Glutamatergic neuron (in vitro differentiated cells): ENCODE data around the gene CLASP2. TPM values are rescaled to one million over a fixed set of nuclear protein-coding genes. Genes with fewer than 3 reads are reported as not detected.
A peak's percentile ranks its signal among the peaks of the same experiment; 100 is the strongest.

Experiments
- DNase-seq: peaks from one replicate; pipeline ENCODE4 v3.0.0; 2022
- H3K27ac Mint-ChIP-seq: one replicate; pipeline ENCODE4 v1.8.0; 2020; ENCODE audit warnings: mild to moderate bottlenecking, mixed read lengths, inconsistent platforms; ENCODE audit not compliant: unreplicated experiment
- H3K27me3 Mint-ChIP-seq: one replicate; pipeline ENCODE4 v1.8.0; 2020; ENCODE audit warnings: mild to moderate bottlenecking, moderate library complexity, mixed read lengths, inconsistent platforms; ENCODE audit not compliant: unreplicated experiment
- H3K36me3 Mint-ChIP-seq: one replicate; pipeline ENCODE4 v1.8.0; 2020; ENCODE audit warnings: mild to moderate bottlenecking, mixed read lengths, inconsistent platforms; ENCODE audit not compliant: unreplicated experiment
- H3K4me1 Mint-ChIP-seq: one replicate; pipeline ENCODE4 v1.8.0; 2020; ENCODE audit warnings: mild to moderate bottlenecking, low read depth, mixed read lengths, inconsistent platforms; ENCODE audit not compliant: unreplicated experiment
- H3K4me3 Mint-ChIP-seq: one replicate; pipeline ENCODE4 v1.8.0; 2020; ENCODE audit warnings: mild to moderate bottlenecking, mixed read lengths, inconsistent platforms; ENCODE audit not compliant: unreplicated experiment
- H3K9me3 Mint-ChIP-seq: one replicate; pipeline ENCODE4 v1.8.0; 2020; ENCODE audit warnings: mild to moderate bottlenecking, moderate library complexity, mixed read lengths, inconsistent platforms; ENCODE audit not compliant: unreplicated experiment
- total RNA-seq: library from RNA; stranded (reverse); fragmentation: NEBNext Ultra II Directional; extraction: Animal tissue kit (Norgen Biotek cat#: 25700); gene quantifications from one replicate; pipeline ENCODE4 v1.2.1, GENCODE V29; 2021; ENCODE audit not compliant: unreplicated experiment
- TF ChIP-seq, protein P1 (sequence below): fragments of 200-600 bp; sonication (generic); IDR thresholded peaks from one replicate; pipeline ENCODE4 v1.5.0; 2021; ENCODE audit not compliant: partially characterized antibody, unreplicated experiment

Gene CLASP2
- total RNA-seq, 1 donor from 2014 or later, result 384 TPM

- no peak for DNase-seq
- no peak overlapping the region for H3K4me3 Mint-ChIP-seq
- H3K4me1 Mint-ChIP-seq, result peaks cover 6% of the 10 kb centered on the region
- TF ChIP-seq, protein P1, sequence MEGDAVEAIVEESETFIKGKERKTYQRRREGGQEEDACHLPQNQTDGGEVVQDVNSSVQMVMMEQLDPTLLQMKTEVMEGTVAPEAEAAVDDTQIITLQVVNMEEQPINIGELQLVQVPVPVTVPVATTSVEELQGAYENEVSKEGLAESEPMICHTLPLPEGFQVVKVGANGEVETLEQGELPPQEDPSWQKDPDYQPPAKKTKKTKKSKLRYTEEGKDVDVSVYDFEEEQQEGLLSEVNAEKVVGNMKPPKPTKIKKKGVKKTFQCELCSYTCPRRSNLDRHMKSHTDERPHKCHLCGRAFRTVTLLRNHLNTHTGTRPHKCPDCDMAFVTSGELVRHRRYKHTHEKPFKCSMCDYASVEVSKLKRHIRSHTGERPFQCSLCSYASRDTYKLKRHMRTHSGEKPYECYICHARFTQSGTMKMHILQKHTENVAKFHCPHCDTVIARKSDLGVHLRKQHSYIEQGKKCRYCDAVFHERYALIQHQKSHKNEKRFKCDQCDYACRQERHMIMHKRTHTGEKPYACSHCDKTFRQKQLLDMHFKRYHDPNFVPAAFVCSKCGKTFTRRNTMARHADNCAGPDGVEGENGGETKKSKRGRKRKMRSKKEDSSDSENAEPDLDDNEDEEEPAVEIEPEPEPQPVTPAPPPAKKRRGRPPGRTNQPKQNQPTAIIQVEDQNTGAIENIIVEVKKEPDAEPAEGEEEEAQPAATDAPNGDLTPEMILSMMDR, result peak; percentile 69
- no peaks in the 10 kb centered on the region for H3K9me3 Mint-ChIP-seq
- no peaks in the 10 kb centered on the region for H3K27me3 Mint-ChIP-seq
- H3K27ac Mint-ChIP-seq, result no peak overlapping the region
- no peaks in the 10 kb centered on the region for H3K36me3 Mint-ChIP-seq
These were observed 81.8 kb downstream of the CLASP2 start for GRCh38 chr3:33636125-33636850.

DNA sequence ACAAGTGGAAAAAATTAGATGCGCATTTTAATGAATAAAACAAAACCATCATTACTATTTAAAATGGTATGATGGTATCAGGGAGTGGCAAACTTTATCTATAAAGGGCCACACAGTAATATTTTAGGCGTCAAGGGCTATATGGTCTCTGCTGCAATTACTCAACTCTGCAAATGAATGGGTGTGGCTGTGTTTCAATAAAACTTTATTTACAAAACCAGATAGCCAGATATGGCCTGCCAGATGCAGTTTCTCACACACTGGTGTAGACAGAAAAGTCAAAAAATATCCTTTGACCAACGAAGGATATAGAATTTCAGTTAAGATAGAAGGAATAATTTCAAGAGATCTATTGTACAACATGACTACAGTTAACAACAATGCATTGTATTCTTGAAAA lies 83.8 kb downstream of the CLASP2 start:
- H3K27me3 Mint-ChIP-seq, result no peaks in the 10 kb centered on the region
- no peaks in the 10 kb centered on the region for H3K9me3 Mint-ChIP-seq
- DNase-seq, result no peak
- H3K4me3 Mint-ChIP-seq, result no peak overlapping the region
- no peak overlapping the region for H3K27ac Mint-ChIP-seq
- peaks cover 5% of the 10 kb centered on the region for H3K4me1 Mint-ChIP-seq
- TF ChIP-seq, protein P1, result no peak
- H3K36me3 Mint-ChIP-seq, result no peaks in the 10 kb centered on the region

DNA sequence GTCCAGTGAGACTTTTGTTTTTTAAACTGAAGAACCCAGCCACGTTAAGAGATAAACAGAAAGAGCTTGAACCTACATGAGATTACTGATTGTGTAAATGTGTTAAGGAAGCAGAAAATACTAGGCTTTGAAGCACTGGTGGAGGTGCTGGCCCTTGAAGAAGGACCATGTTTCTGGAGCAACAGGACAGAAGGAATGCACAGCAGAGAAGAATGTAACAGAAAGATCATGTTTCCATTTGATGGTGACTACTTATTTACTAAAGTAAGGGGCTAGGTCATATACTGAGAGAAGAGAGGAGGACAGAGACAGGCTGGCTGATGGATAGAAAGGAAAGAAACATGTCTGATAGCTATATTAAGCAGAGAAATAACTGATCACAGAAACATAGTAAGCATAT lies 88.8 kb downstream of the CLASP2 start:
- H3K36me3 Mint-ChIP-seq, result no peaks in the 10 kb centered on the region
- no peak overlapping the region for H3K27ac Mint-ChIP-seq
- no peak overlapping the region for H3K4me3 Mint-ChIP-seq

GRCh38 chr3:33624756-33625155 lies 93.3 kb downstream of the CLASP2 start:
- TF ChIP-seq, protein P1, result no peak
- no peaks in the 10 kb centered on the region for H3K4me1 Mint-ChIP-seq
- no peaks in the 10 kb centered on the region for H3K27me3 Mint-ChIP-seq
- H3K36me3 Mint-ChIP-seq, result no peaks in the 10 kb centered on the region
- H3K27ac Mint-ChIP-seq, result no peak overlapping the region
- no peak for DNase-seq
- no peaks in the 10 kb centered on the region for H3K9me3 Mint-ChIP-seq
- no peak overlapping the region for H3K4me3 Mint-ChIP-seq

More for the DNA sequence above, 88.8 kb downstream of the CLASP2 start:
- Mint-ChIP-seq H3K4me1 (peaks cover 2% of the 10 kb centered on the region), H3K27me3 (no peaks in the 10 kb centered on the region), H3K9me3 (no peaks in the 10 kb centered on the region)
- TF ChIP-seq, protein P1, result no peak
- DNase-seq, result no peak

DNA sequence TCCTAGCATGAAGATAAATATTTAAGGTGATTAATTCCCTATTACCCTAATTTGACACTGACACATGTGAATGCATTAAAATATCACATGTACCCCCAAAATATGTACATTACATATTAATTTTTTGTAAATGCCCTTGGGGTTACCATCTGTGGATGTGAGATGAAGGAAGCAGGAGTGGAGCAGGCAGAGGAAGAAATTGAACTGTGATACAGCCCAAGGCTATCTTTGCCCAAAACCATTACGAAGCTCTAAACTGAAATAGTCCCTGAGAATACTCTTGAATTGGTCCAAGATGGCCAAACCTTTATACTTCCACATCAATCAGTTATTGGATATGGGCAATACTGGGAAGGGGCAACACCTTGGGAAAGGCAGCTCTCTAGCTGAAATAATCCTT lies 105.0 kb downstream of the CLASP2 start:
- DNase-seq, result no peak
- H3K36me3 Mint-ChIP-seq, result no peaks in the 10 kb centered on the region
- TF ChIP-seq, protein P1, result no peak
- H3K27me3 Mint-ChIP-seq, result no peaks in the 10 kb centered on the region
- peaks cover 4% of the 10 kb centered on the region for H3K9me3 Mint-ChIP-seq
- H3K27ac Mint-ChIP-seq, result no peak overlapping the region
- H3K4me1 Mint-ChIP-seq, result no peaks in the 10 kb centered on the region
- H3K4me3 Mint-ChIP-seq, result no peak overlapping the region
